Umbilical cord (tissue), 2 donors: ENCODE results near the gene EMILIN1. TPM values are rescaled to one million over a fixed set of nuclear protein-coding genes. Genes with fewer than 3 reads are reported as not detected.
A peak's percentile ranks its signal among the peaks of the same experiment; 100 is the strongest.

ENCODE experiments used
- DNase-seq: peaks from one replicate; pipeline ENCODE4 v3.0.0-alpha.2; 2015; ENCODE audit warnings: low spot score
- total RNA-seq: library from RNA; depleted of rRNA; stranded (reverse); fragments of >200 nt; gene quantifications from one replicate; pipeline ENCODE4 v1.2.3, GENCODE V29; 2014; ENCODE audit warnings: low replicate concordance; ENCODE audit not compliant: insufficient read depth

EMILIN1 gene
- total RNA-seq, 1 donor from 2014 or later: 287 TPM

DNA sequence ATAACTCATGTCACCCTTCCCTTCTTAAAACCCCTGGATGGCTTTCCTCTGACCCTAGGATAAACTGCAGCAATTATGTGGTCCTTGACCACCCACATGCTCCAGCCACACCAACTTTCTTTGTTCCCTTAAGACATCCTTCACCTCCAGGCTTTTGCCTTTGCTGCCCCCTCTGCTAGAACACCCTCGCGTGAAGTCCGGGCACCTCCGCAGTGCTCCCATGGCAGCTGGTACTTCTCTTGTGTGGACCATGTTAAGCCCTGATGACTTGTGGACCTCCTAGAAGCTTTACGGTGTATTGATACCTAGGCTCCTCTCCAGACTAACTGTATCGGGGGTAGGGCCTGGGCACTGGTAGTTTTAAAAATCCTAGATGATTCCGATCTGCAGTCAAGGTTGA, 44.4 kb downstream of the EMILIN1 start:
- DNase-seq: no peak

DNA sequence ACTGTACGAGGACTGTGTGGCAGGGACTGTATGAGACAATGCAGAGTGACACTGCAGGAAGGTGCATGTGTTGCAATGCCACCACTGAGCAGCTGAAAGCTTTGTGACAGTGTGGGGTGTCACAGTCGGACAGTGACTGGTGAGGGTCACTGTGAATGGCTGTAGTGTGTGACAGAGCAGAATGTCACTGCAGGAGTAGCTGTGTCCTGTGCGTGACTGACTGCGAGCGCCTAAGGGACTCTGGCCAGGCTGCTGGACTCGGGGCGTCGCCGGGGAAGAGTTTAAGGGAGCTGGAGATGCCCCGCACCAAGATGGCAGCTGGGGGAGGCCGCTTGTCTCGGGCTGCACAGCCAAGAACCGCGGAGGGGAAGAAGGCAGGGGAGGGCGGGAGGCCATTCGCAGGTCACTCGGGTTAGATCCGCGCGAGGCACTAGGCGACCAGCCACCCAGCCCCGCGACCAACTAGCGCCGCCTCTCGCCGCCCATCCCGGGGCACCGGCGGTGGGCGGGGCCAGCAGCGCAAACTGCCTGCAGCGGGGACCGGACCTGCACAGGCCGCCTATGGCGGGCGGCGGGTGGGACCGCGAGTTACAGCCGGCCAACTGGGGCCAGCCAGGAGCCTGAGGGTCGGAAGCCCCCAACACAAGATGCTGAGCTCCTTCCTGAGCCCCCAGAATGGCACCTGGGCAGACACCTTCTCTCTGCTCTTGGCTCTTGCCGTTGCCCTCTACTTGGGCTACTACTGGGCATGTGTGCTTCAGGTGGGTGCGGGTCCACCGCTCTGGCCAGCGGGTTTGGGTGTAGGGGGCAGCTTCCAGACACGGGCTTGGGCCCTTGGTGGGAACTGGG, 45.1 kb downstream of the EMILIN1 start, which contains the start of gene ABHD1:
TSS of gene ABHD1 (plus strand) at position 514 of the 849 bp plus-strand sequence. CDS start at position 648, 134 bp downstream.
- DNase-seq: peak; percentile 19

DNA sequence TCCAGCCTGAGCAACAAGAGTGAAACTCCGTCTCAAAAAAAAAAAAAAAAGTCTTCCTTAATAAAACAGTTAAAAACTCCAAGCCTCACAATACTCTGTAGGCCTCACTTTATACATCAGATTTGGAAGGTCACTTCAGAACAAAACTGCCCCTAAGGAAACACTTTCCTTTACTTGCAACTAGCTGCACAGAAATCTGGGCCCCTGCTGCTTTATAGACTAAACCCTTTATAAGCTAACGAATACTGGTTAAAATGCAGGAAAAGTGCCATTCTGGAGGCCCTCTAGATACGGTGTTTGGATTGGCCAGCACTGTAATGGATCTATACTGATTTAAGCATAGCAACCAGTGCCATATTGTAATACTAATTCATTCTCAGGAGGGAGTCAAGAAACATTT, 46.7 kb downstream of the EMILIN1 start:
- DNase-seq: no peak

DNA sequence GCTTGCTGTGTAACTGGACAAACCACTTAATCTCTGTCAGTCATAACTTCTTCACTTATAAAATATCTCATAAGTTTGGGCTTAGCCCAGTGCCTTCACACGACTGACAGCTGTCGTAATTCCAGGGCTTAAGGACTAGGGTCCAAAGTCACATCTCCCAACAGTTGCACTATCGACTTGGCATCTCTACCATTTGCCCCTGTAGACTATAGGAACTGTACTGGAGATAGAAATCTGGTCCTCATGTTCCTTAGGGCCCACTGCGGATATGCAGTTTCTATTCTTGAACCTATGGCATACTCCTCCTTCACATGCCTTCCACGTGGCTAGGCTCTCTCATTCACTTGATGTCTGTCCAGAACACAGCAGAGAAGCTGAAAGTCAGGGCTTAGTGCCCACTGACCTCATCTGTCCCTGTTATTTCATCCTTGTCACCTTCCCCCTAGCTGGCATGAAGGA, 47.9 kb downstream of the EMILIN1 start:
- no peak for DNase-seq

DNA sequence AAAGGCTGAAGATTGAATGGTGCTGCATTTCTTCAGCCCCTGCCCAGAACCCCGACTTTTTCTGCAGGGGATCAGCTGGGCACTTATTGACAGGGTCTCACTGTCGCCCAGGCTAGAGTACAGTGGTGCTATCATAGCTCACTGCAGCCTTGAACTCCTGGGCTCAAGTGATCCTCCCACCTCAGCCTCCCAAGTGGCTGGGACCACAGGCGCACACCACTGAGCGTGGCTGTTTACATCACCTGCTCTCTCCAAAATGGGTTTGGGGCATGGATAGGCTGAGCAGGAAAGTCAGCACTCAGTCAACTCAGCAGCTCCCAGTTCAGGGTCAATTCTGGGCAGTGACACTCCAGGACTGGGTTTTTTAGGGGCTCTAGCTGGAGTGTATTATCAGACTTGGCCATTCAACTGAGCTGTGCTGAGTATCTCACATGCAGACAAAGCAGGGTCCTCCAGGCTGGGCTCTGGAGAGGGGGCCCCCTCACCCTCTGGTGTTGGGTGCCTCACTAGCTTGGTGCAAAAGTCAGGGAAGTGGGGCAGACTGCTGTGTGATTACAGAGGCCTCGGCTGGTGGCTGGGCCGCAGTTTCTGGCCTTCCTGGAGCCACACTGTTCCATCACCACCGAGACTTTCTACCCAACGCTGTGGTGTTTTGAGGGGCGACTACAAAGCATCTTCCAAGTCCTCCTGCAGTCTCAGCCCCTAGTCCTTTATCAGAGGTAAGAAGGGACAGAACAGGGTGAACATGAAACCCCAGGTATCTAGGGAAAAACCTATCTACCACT, 49.7 kb downstream of the EMILIN1 start:
- DNase-seq: no peak

DNA sequence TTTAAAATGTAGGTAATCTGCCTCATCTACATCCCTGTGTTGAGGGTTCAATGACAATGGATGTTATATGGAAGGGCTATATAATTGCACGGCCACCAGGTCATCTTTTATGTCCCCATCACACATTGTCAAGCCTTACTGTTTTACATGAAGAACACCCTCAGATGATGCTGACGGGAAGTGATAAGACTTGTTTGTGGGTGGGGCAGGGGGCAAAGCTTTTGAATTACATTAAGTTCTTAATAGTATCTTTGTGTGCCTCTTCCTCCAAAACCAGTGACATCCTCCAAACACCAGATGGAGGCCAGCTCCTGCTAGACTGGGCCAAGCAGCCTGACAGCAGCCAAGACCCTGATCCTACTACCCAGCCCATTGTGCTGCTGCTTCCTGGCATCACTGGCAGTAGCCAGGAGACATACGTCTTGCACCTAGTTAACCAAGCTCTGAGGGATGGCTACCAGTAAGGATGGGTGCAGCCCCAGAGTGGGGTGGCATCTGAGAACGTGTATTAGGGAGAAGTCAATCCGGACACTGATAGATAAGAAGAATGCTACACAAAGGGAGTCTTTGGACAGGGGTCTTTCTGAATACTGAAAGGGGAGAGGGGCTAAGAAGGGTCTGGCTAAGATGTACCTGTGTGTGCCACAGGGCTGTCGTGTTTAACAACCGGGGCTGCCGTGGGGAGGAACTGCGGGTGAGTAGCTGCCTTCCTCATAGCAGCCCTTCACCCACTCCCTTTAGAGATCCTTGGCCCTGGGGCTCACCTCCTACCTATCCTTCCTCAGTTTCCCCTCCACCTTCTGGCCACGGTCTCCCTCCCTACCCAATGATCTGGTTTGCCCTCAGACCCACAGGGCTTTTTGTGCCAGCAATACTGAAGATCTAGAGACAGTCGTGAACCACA, 50.5 kb downstream of the EMILIN1 start:
- no peak for DNase-seq

DNA sequence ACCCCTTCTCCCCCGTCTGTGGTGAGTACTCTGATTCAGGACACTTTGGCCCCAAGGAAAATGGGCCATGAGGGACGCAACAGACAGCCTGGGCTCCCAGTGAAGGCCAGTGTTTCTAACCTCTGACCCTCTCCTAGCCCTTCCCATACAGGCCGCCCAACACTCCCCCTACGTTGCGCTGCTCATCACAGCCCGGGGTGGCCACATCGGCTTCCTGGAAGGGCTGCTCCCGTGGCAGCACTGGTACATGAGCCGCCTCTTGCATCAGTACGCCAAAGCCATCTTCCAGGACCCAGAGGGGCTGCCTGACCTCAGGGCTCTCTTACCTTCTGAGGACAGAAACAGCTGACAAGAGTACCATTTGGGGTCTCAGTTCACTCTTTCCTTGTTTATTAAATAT, 52.0 kb downstream of the EMILIN1 start:
- DNase-seq: no peak

DNA sequence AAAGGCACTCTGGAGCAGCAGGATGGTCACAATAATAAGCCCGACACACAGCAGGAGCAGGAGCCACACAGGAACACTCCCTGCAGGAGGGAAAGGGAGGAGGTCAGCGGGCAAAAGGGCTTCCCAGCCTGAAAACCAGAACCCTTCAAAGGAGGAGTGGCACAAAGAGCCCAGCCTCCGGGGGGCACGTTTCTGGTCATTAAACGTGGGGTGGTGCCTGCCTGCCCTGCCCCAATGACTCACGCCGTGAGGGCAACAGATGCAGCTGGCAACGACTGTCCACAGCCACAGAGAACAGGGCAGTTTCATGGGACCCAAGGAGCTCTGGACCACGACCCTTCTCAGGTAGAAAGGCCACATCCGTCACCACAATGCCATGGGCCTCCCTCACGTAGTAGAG, 53.0 kb downstream of the EMILIN1 start:
- no peak for DNase-seq

DNA sequence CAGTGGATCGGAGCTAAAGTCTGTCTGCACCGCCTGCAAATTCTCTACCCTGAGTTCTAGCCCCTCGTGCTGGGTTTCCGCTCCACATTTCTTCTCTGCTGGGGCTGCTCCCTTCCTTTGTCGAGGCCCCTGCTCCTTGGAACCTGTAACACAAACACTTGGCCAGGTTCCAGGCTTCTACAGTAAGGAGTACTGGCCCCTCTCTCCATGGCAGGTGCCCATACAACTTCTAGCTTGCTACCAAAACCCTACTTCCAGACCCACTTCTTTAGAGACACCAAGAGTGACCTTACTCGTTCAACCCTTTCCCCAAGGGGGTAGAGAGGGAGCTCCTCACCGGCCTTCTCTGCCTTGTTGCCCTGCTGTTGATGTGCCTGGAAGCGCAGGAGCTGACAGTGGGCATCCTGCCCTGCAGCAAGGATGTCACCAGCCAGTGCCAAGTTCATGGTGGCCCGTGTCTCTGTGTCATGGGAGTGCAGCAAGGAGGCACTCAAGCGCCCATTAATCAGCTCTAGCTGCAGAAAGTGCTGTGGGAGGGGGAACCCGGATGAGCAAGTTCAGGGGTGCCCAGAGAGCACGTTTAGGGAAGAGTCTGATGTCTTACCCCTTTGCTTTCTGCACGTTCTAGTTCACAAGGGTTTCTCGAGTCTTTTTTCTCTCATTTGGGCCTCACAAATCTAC, 54.9 kb downstream of the EMILIN1 start:
- no peak for DNase-seq

DNA sequence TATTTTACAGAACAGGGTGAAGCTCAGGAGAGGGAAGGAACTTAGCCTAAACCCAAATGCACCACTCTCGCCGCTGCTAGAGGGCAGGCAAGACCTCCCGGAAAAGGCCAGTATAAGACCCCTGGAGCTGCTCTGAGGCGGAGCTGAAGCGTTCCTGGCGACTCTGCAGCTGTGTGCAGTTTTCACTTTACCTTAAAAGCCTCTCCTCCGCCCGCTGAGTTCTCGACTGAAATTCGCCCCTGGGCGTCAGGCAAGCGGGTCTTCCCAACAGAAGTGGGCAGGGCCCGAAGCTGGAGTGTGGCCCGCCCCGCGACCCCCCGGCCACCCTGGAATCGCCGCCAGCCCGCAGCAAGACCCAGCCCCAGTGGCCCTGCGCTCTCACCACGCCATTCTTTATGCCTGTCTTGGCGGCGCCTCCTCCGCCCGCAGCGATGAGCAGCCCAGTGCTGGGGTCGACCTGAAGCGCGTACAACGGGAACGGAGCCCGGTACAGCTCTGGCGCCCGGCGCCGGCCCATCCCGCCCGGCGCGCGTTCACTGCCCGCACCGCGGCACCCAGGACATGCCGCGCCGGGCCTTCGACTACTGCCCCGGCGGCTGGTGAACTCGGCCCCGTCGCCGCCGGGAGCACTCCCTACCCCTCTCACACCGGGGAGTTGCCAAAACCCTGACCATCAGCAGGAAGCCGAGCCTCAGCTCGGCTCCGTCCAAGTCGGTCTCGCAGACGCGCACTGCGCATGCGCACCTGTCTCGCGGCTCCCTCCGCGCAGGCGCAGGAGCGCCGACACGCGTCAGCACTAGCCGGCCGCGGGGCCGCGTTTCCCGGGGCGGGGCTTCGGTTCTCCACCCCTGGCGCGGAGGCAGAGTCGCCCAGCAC, 55.7 kb downstream of the EMILIN1 start, which contains the start of gene PREB:
TSS of gene PREB (minus strand) at position 732 of the 876 bp plus-strand sequence. CDS start at position 517, 215 bp downstream.
- peak; percentile 98 for DNase-seq

DNA sequence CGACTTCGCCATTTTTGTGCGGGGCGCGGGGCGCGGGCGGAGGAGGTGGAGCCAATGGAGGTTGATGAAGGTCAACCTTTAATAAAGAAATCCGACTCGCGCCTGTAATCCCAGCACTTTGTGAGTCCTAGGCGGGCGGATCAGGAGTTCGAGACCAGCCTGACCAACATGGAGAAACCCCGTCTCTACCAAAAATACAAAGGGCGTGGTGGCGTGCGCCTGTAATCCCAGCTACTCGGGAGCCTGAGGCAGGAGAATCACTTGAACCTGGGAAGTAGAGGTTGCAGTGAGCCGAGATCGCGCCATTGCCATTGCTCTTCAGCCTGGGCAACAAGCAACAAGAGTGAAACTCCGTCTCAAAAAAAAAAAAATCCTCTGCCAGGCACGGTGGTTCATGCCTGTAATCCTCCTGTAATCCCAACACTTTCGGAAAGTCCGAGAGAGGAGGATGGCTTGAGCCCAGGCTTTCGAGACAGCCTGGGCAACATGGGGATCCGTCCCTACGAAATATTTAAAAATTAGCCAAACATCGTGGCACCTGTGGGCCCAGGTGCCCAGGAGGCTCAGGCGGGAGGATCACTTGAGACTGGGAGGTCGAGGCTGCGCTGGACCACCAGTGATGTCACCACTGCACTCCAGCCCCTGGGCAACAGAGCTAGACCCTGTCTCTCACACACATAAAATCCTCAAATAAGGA, 56.5 kb downstream of the EMILIN1 start:
- DNase-seq: no peak

DNA sequence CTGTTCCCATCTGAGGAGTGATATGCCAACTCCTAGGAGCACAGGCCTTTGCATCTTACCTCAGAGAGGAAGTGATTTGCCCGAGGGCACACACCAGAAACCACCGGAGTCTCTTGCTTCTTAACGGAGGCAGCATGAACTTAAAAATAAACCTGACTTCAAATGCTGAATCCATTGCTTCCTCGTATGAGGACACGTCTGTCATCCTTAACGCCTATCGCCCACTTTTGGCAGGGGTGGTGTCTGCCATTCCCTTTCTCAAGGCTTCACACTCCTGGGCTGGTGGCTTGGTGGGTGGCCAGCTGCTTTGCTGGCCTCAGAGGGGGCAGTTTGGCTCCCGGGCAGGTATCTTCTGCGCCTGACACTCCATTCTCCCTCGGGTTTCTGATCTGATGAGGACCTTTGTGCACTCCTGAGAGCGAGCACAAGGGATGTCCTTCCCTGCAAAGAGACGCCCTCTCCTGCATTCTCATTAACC, 57.1 kb downstream of the EMILIN1 start:
- no peak for DNase-seq

Other genes with a start within 250 kb of the EMILIN1 start
- 0.72 TPM for gene DPYSL5, start 230.5 kb upstream of the EMILIN1 start, total RNA-seq
- 4.1 TPM for gene MAPRE3, start 108.0 kb upstream of the EMILIN1 start, total RNA-seq
- gene TMEM214, start 45.6 kb upstream of the EMILIN1 start, total RNA-seq: 28.2 TPM
- gene AGBL5, start 26.9 kb upstream of the EMILIN1 start, total RNA-seq: 5.5 TPM
- gene OST4, start 7.0 kb upstream of the EMILIN1 start, total RNA-seq: 441 TPM
- 3.4 TPM for gene KHK, start 8.2 kb downstream of the EMILIN1 start, total RNA-seq
- 11.6 TPM for gene CGREF1, start 40.5 kb downstream of the EMILIN1 start, total RNA-seq
- 1.2 TPM for gene ABHD1, start 45.2 kb downstream of the EMILIN1 start, total RNA-seq
- 20.2 TPM for gene PREB, start 56.0 kb downstream of the EMILIN1 start, total RNA-seq
- gene PRR30, start 60.8 kb downstream of the EMILIN1 start, total RNA-seq: not detected
- gene TCF23, start 70.4 kb downstream of the EMILIN1 start, total RNA-seq: 1.7 TPM
- 112 TPM for gene ATRAID, start 133.4 kb downstream of the EMILIN1 start, total RNA-seq
- gene SLC5A6, start 133.7 kb downstream of the EMILIN1 start, total RNA-seq: 13.0 TPM
- gene CAD, start 138.8 kb downstream of the EMILIN1 start, total RNA-seq: 45.0 TPM
- 5.5 TPM for gene SLC30A3, start 184.4 kb downstream of the EMILIN1 start, total RNA-seq
- not detected for gene DNAJC5G, start 196.8 kb downstream of the EMILIN1 start, total RNA-seq
- 5.1 TPM for gene TRIM54, start 203.8 kb downstream of the EMILIN1 start, total RNA-seq
- 1.4 TPM for gene UCN, start 229.8 kb downstream of the EMILIN1 start, total RNA-seq
- gene MPV17, start 244.5 kb downstream of the EMILIN1 start, total RNA-seq: 27.9 TPM